GM12875 (cell line): Measurements from ENCODE around the gene TLL2.

Experiments used
- H3K4me3 ChIP-seq: one replicate; pipeline ENCODE4 v1.5.1; 2011; ENCODE audit warnings: low read depth, low read length, control low read depth
- TF ChIP-seq, protein P1 (sequence below): IDR thresholded peaks from 2 replicates; pipeline ENCODE4 v1.5.1; 2011; ENCODE audit warnings: low read depth, mild to moderate bottlenecking, control low read depth, inconsistent platforms, low read length, moderate library complexity, borderline replicate concordance; ENCODE audit not compliant: insufficient read depth

The TLL2 gene

GRCh38 chr10:96441322-96441885 lies 72.3 kb downstream of the TLL2 start:
- H3K4me3 ChIP-seq: no peak overlapping the region
- TF ChIP-seq, protein P1, sequence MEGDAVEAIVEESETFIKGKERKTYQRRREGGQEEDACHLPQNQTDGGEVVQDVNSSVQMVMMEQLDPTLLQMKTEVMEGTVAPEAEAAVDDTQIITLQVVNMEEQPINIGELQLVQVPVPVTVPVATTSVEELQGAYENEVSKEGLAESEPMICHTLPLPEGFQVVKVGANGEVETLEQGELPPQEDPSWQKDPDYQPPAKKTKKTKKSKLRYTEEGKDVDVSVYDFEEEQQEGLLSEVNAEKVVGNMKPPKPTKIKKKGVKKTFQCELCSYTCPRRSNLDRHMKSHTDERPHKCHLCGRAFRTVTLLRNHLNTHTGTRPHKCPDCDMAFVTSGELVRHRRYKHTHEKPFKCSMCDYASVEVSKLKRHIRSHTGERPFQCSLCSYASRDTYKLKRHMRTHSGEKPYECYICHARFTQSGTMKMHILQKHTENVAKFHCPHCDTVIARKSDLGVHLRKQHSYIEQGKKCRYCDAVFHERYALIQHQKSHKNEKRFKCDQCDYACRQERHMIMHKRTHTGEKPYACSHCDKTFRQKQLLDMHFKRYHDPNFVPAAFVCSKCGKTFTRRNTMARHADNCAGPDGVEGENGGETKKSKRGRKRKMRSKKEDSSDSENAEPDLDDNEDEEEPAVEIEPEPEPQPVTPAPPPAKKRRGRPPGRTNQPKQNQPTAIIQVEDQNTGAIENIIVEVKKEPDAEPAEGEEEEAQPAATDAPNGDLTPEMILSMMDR: no peak

GRCh38 chr10:96440361-96441292 lies 73.1 kb downstream of the TLL2 start:
- TF ChIP-seq, protein P1: no peak
- no peak overlapping the region for H3K4me3 ChIP-seq

DNA sequence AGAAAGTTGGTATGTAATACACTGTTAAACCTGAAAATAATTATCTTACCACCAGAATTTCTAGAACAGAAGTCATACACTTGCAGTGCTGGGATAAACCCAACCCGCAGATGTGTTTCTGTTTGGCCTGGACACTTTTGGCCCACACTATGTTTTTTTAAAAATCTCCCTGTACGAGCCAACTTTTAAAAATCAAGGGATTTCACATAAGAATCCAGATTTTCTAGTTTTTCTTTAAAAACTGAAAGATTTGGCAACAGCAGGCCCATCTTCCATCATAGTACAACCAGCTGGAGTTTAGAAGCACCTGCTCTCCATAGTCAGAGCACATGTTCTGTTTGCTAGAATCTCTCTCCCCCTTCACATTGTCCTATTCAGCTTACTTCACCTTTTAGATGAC lies 74.0 kb downstream of the TLL2 start:
- H3K4me3 ChIP-seq: no peak overlapping the region
- TF ChIP-seq, protein P1: no peak

GRCh38 chr10:96436035-96436434 lies 77.7 kb downstream of the TLL2 start:
- TF ChIP-seq, protein P1: no peak

DNA sequence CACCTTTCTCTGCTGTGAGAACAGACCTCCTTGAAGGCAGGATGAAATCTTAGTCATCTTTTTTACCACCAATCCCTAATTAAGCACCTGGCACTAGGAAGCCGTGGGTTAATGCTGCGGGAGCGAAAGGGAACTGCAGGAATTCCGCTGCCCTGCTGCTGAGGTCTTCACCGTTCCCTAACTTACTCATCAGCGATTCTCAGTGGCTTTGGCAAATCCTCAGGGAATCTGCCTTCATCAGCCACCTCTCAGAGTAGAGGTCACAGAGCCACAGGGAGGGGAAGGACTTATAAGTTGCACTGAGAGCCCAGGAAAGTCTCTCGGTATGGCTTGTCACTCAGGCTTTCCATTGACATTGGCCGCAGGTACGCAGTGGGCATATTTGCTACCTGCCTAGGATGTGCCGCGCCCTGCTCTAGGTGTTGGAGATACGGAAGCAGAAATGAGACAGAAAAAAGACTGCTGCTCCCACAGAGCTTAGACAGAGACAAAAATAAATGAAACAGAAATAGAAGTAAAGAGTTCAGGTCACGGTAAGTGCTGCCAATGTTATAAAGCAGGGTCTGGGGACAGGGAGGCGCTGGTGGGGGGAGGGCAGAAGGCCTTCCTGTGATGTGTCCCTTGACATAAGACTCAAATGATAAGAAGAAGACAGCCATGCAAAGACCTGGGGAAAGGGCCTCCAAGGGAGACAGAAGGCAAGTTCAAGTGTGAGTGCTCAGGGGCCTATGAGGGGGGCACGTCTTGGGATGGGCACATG lies 82.3 kb downstream of the TLL2 start:
- TF ChIP-seq, protein P1: no peak
- no peak overlapping the region for H3K4me3 ChIP-seq

More at GRCh38 chr10:96436035-96436434, 77.7 kb downstream of the TLL2 start:
- no peak overlapping the region for H3K4me3 ChIP-seq

- no peak overlapping the region for H3K4me3 ChIP-seq
- TF ChIP-seq, protein P1: no peak
These were observed 86.4 kb downstream of the TLL2 start for GRCh38 chr10:96427291-96427690.
